Stimulated activated CD8-positive, alpha-beta memory T cell treated with anti-CD3 and anti-CD28 coated beads, Interleukin-7, amount 100 ng/mL, for 24 hours (primary cell): ENCODE results near the gene SNTB2.

Experiments
- DNase-seq: peaks from one replicate; pipeline ENCODE4 v3.0.0-alpha.2; 2020; ENCODE audit warnings: low read depth

SNTB2 gene

GRCh38 chr16:69180011-69180338, 7.0 kb upstream of the SNTB2 start:
- no peak for DNase-seq

GRCh38 chr16:69182730-69183416, 4.1 kb upstream of the SNTB2 start:
- no peak for DNase-seq

- DNase-seq, result peak; percentile 5
Observed at GRCh38 chr16:69187446-69188235, 677 bp downstream of the SNTB2 start.

- no peak for DNase-seq
Observed at GRCh38 chr16:69188236-69188549, 1.2 kb downstream of the SNTB2 start.

GRCh38 chr16:69188716-69189115, 1.8 kb downstream of the SNTB2 start:
- DNase-seq, result no peak

GRCh38 chr16:69190046-69190588, 3.2 kb downstream of the SNTB2 start:
- DNase-seq, result no peak

GRCh38 chr16:69190598-69190997, 3.6 kb downstream of the SNTB2 start:
- DNase-seq, result no peak

GRCh38 chr16:69191136-69191535, 4.2 kb downstream of the SNTB2 start:
- no peak for DNase-seq

GRCh38 chr16:69193855-69194254, 6.9 kb downstream of the SNTB2 start:
- DNase-seq, result no peak

- DNase-seq, result no peak
Observed at GRCh38 chr16:69194488-69194887, 7.5 kb downstream of the SNTB2 start.

GRCh38 chr16:69195369-69196029, 8.5 kb downstream of the SNTB2 start:
- no peak for DNase-seq

- DNase-seq, result no peak
Observed at GRCh38 chr16:69197573-69197972, 10.6 kb downstream of the SNTB2 start.

- DNase-seq, result no peak
Observed at GRCh38 chr16:69199382-69199781, 12.4 kb downstream of the SNTB2 start.

GRCh38 chr16:69201291-69201690, 14.3 kb downstream of the SNTB2 start:
- DNase-seq, result no peak

- DNase-seq, result no peak
Observed at GRCh38 chr16:69201787-69202186, 14.8 kb downstream of the SNTB2 start.

GRCh38 chr16:69204172-69204571, 17.2 kb downstream of the SNTB2 start:
- no peak for DNase-seq

- DNase-seq, result no peak
Observed at GRCh38 chr16:69209735-69210134, 22.8 kb downstream of the SNTB2 start.

GRCh38 chr16:69217433-69217832, 30.5 kb downstream of the SNTB2 start:
- no peak for DNase-seq

- DNase-seq, result no peak
Observed at GRCh38 chr16:69219279-69219678, 32.3 kb downstream of the SNTB2 start.

- DNase-seq, result no peak
Observed at GRCh38 chr16:69223882-69224281, 36.9 kb downstream of the SNTB2 start.

GRCh38 chr16:69225121-69225520, 38.2 kb downstream of the SNTB2 start:
- DNase-seq, result no peak

- DNase-seq, result no peak
Observed at GRCh38 chr16:69233124-69233523, 46.2 kb downstream of the SNTB2 start.

GRCh38 chr16:69234460-69234859, 47.5 kb downstream of the SNTB2 start:
- DNase-seq, result no peak
